Lower lobe of right lung (tissue), 2 donors: ENCODE data around the gene CCDC33. TPM values are rescaled to one million over a fixed set of nuclear protein-coding genes. Genes with fewer than 3 reads are reported as not detected.

Experiments used
- ATAC-seq, 2 donors: fragments of 200-7000 bp; cut with Tn5 transposase; one replicate each; pipeline ENCODE4 v1.9.1; 2020 to 2022; ENCODE audit warnings: mild to moderate bottlenecking in 2 of 2, moderate library complexity in 2 of 2
- DNase-seq: peaks from one replicate; pipeline ENCODE4 v3.0.0-alpha.2; 2020
- H3K27ac ChIP-seq: fragments of 200-600 bp; one replicate; pipeline ENCODE4 v1.8.0; 2022
- H3K27me3 ChIP-seq: fragments of 200-600 bp; one replicate; pipeline ENCODE4 v1.8.0; 2022; ENCODE audit warnings: low read depth
- H3K36me3 ChIP-seq: fragments of 200-600 bp; one replicate; pipeline ENCODE4 v1.8.0; 2022; ENCODE audit warnings: mild to moderate bottlenecking
- H3K4me1 ChIP-seq: fragments of 200-600 bp; one replicate; pipeline ENCODE4 v1.8.0; 2022
- H3K4me3 ChIP-seq: fragments of 200-600 bp; one replicate; pipeline ENCODE4 v1.8.0; 2022; ENCODE audit warnings: mild to moderate bottlenecking
- H3K9me3 ChIP-seq: fragments of 200-600 bp; one replicate; pipeline ENCODE4 v1.8.0; 2022
- intact Hi-C: fragments of 100-400 bp; cut with DNase I; formaldehyde crosslinking; loops from one replicate; pipeline ENCODE4 v1.11.0; 2022
- total RNA-seq: library from RNA; stranded (reverse); fragmentation: NEBNext Ultra II Directional; extraction: Animal tissue kit (Norgen Biotek cat#: 25700); gene quantifications from one replicate; pipeline ENCODE4 v1.2.1, GENCODE V29; 2021
- TF ChIP-seq, protein P1 (sequence below): fragments of 200-600 bp; IDR thresholded peaks from one replicate; pipeline ENCODE4 v1.8.0; 2022; ENCODE audit warnings: antibody characterized with exemption, mild to moderate bottlenecking
- donor health status: DM: no; HTN: yes; CAD: no; lungs with severe emphysema.

The CCDC33 gene
- total RNA-seq, 1 donor from 2014 or later, result 5.9 TPM

GRCh38 chr15:74213858-74214284 is 22.3 kb upstream of the CCDC33 start:
- H3K27ac ChIP-seq, result no peak overlapping the region
- intact Hi-C loops, result no loop called here
- no peak for DNase-seq

DNA sequence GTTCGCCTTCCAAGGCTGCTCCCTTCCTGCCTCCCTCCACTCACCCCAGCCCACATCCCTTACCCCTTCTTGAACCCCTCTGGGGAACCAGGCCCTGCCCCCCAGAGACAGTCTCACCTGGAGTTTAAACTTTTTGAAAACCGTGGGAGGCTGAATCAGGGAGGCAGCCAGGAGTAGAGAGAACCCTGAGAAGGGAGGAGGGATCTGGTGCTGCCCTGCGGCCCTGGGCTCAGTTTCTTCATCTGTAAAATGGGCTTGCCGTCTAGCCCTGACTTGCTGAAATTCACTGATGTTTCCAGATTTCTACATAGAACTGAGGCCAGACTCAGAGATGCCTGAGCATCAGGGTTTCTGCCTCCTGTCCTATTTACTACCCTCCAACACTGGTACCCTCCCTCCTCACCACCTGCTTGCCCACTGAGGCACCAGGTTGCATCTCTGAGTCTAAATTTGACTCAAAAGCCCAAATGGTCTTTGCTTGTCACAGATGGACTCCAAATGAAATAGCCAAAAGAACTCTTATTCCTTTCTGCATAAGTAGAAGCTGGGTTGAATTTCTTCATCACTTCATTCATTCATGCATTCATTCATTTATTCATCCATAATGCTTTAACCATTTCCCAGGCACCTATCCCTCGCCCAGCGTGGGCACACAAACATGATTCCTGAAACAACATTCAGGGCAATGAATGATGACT is 21.7 kb upstream of the CCDC33 start:
- DNase-seq (no peak), ATAC-seq (no peak)
- peaks cover 3% of the 10 kb centered on the region for H3K27me3 ChIP-seq
- H3K4me3 ChIP-seq, result no peak overlapping the region
- H3K36me3 ChIP-seq, result no peaks in the 10 kb centered on the region
- H3K27ac ChIP-seq, result no peak overlapping the region
- H3K4me1 ChIP-seq, result no peaks in the 10 kb centered on the region
- H3K9me3 ChIP-seq, result no peaks in the 10 kb centered on the region
- TF ChIP-seq, protein P1, sequence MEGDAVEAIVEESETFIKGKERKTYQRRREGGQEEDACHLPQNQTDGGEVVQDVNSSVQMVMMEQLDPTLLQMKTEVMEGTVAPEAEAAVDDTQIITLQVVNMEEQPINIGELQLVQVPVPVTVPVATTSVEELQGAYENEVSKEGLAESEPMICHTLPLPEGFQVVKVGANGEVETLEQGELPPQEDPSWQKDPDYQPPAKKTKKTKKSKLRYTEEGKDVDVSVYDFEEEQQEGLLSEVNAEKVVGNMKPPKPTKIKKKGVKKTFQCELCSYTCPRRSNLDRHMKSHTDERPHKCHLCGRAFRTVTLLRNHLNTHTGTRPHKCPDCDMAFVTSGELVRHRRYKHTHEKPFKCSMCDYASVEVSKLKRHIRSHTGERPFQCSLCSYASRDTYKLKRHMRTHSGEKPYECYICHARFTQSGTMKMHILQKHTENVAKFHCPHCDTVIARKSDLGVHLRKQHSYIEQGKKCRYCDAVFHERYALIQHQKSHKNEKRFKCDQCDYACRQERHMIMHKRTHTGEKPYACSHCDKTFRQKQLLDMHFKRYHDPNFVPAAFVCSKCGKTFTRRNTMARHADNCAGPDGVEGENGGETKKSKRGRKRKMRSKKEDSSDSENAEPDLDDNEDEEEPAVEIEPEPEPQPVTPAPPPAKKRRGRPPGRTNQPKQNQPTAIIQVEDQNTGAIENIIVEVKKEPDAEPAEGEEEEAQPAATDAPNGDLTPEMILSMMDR, result no peak
- intact Hi-C loops, result no loop called here

More at GRCh38 chr15:74213858-74214284, 22.3 kb upstream of the CCDC33 start:
- TF ChIP-seq, protein P1, result no peak
- Histone ChIP-seq H3K27me3 (peaks cover 3% of the 10 kb centered on the region), H3K9me3 (no peaks in the 10 kb centered on the region), H3K4me3 (no peak overlapping the region), H3K36me3 (no peaks in the 10 kb centered on the region), H3K4me1 (no peaks in the 10 kb centered on the region)
- no peak for ATAC-seq

DNA sequence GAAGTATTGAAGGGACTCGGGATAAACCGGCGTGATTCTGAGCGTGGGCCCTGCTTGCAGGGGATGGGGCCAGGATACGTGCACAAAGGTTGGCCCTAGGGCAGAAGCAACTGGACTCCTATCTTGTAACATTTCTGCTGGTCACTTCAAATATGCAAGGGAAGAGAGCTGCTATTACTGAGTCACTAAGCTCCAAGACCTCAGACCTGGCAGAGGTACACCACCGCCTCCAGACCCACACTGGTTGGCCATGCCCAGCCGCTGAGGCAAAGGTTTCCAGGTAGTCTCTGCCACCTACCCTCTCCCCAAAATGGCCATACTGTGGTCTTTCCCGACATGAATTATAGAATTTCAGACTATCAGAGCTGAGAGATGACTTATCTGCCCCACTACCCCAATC is 20.2 kb upstream of the CCDC33 start:
- no peak for DNase-seq
- Histone ChIP-seq H3K36me3 (no peaks in the 10 kb centered on the region), H3K27ac (no peak overlapping the region)

DNA sequence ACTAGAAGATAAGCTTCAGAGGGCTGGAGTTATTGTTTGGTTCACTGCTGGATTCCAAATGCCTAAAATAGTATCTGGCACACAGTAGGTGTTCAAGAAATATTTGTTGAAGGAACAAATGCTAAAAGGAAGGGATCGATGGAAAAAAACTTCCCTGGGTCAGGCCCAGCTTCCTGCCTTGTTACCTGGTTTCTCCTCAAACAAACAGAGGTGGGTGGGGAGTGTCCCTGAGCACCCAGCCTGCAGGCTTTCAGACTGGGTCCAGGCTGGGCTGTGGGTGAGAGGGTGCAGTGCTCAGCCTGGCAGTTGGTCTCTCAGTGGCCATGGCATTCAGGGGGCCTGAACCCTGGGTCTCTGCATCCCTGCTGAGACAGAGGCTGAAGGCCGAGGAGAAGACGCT is 19.2 kb upstream of the CCDC33 start:
- ATAC-seq (no peak), DNase-seq (no peak)
- TF ChIP-seq, protein P1, result no peak
- Histone ChIP-seq H3K36me3 (no peaks in the 10 kb centered on the region), H3K4me3 (no peak overlapping the region), H3K4me1 (no peaks in the 10 kb centered on the region), H3K27ac (no peak overlapping the region), H3K9me3 (no peaks in the 10 kb centered on the region), H3K27me3 (peaks cover 3% of the 10 kb centered on the region)
- intact Hi-C loops, result no loop called here

More for the DNA sequence above, 20.2 kb upstream of the CCDC33 start:
- no peak for ATAC-seq
- Histone ChIP-seq H3K4me1 (no peaks in the 10 kb centered on the region), H3K9me3 (no peaks in the 10 kb centered on the region), H3K4me3 (no peak overlapping the region), H3K27me3 (peaks cover 3% of the 10 kb centered on the region)
- intact Hi-C loops, result no loop called here
- TF ChIP-seq, protein P1, result no peak

DNA sequence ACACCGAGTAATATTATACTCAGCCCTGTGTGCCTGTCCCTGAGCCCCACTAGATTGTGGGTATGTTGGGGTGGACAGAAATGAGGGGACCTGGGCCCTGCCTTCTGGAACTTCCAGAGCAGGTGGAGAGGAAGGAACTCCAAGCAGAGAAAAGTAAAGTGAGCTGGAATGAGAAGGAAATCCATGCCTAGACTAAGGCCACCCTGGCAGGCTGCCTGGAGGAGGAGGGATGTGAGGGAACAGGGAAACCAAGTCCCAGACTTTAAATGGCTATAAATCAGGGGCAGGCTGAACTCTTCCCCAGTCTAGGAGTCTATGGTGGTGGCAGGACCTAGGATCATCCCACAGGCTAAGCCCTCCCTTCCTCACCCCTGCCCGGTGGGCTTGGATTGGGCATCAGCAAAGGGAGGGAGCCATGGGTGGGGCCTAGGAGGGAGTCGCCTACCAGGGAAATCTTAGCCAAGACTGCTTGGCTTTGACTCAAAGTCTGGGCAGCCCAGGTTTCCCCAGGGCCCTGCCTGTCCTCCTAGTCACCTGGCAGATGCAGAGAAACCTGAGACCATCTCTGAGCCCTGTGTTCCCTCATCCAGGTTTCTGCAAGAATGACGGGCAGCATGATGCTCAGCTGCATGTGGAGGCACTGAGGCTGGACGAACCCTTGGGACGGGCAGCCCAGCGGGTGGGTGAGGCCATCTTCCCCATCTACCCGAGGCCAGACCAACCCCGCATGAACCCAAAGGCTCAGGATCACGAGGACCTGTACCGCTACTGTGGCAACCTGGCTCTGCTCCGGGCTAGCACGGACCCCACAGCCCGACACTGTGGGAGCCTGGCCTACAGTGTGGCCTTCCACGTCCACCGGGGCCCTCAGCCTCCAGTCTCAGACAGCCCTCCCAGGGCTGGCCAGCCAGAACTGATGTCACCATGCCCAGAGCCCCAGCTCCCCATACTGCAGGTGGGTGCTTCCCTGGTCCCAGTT is 17.9 kb upstream of the CCDC33 start:
- no peak for ATAC-seq
- no peak for DNase-seq
- intact Hi-C loops, result no loop called here

More for the DNA sequence above, 17.9 kb upstream of the CCDC33 start:
- H3K9me3 ChIP-seq, result no peaks in the 10 kb centered on the region
- no peaks in the 10 kb centered on the region for H3K36me3 ChIP-seq
- H3K4me3 ChIP-seq, result no peak overlapping the region
- H3K27ac ChIP-seq, result no peak overlapping the region
- TF ChIP-seq, protein P1, result no peak
- H3K27me3 ChIP-seq, result peaks cover 11% of the 10 kb centered on the region
- no peaks in the 10 kb centered on the region for H3K4me1 ChIP-seq
